Measurements from ENCODE around the gene H1-8.

The H1-8 gene

GRCh38 chr3:129522953-129523352 is 20.0 kb upstream of the H1-8 start:
- no peaks in the 10 kb centered on the region for H3K9me3 ChIP-seq (ENCODE audit: insufficient read depth, low read length)
- H3K4me1 ChIP-seq (ENCODE audit: insufficient read depth, insufficient read length) = peaks cover 31% of the 10 kb centered on the region
- no peaks in the 10 kb centered on the region for H3K27me3 ChIP-seq (ENCODE audit: insufficient read depth, insufficient read length)
- DNase-seq (ENCODE audit: low read depth, low spot score) = no peak
- no peak overlapping the region for H3K9ac ChIP-seq (ENCODE audit: insufficient read length, low read depth)
- peaks cover 24% of the 10 kb centered on the region for H3K36me3 ChIP-seq (ENCODE audit: insufficient read depth, insufficient read length, low read length)
- TF ChIP-seq SUZ12 (IDR thresholded peaks at IDR 0.05; ENCODE audit: extremely low read depth, insufficient read depth, insufficient read length) (no peak), ZNF274 (IDR thresholded peaks at IDR 0.05; ENCODE audit: low read depth, low read length) (no peak), YY1 (IDR thresholded peaks at IDR 0.05; ENCODE audit: insufficient read depth, insufficient read length) (no peak)
- H3K4me3 ChIP-seq (ENCODE audit: insufficient read length, low read depth) = no peak overlapping the region

GRCh38 chr3:129524081-129524480 is 18.9 kb upstream of the H1-8 start:
- H3K4me3 ChIP-seq (ENCODE audit: insufficient read length, low read depth) = no peak overlapping the region
- TF ChIP-seq ZNF274 (IDR thresholded peaks at IDR 0.05; ENCODE audit: low read depth, low read length) (no peak), YY1 (IDR thresholded peaks at IDR 0.05; ENCODE audit: insufficient read depth, insufficient read length) (no peak), SUZ12 (IDR thresholded peaks at IDR 0.05; ENCODE audit: extremely low read depth, insufficient read depth, insufficient read length) (no peak)
- H3K9me3 ChIP-seq (ENCODE audit: insufficient read depth, low read length) = no peaks in the 10 kb centered on the region
- no peak overlapping the region for H3K9ac ChIP-seq (ENCODE audit: insufficient read length, low read depth)
- H3K36me3 ChIP-seq (ENCODE audit: insufficient read depth, insufficient read length, low read length) = peaks cover 13% of the 10 kb centered on the region
- no peak for DNase-seq (ENCODE audit: low read depth, low spot score)
- H3K27me3 ChIP-seq (ENCODE audit: insufficient read depth, insufficient read length) = no peaks in the 10 kb centered on the region
- H3K4me1 ChIP-seq (ENCODE audit: insufficient read depth, insufficient read length) = peaks cover 28% of the 10 kb centered on the region

GRCh38 chr3:129525341-129525968 is 17.5 kb upstream of the H1-8 start:
- Histone ChIP-seq H3K27me3 (ENCODE audit: insufficient read depth, insufficient read length) (no peaks in the 10 kb centered on the region), H3K4me1 (ENCODE audit: insufficient read depth, insufficient read length) (peaks cover 35% of the 10 kb centered on the region), H3K9me3 (ENCODE audit: insufficient read depth, low read length) (no peaks in the 10 kb centered on the region), H3K9ac (ENCODE audit: insufficient read length, low read depth) (no peak overlapping the region), H3K36me3 (ENCODE audit: insufficient read depth, insufficient read length, low read length) (peaks cover under 1% of the 10 kb centered on the region), H3K4me3 (ENCODE audit: insufficient read length, low read depth) (no peak overlapping the region)
- no peak for DNase-seq (ENCODE audit: low read depth, low spot score)
- TF ChIP-seq YY1 (IDR thresholded peaks at IDR 0.05; ENCODE audit: insufficient read depth, insufficient read length) = no peak
- TF ChIP-seq ZNF274 (IDR thresholded peaks at IDR 0.05; ENCODE audit: low read depth, low read length) = no peak

- H3K36me3 ChIP-seq (ENCODE audit: insufficient read depth, insufficient read length, low read length) = no peaks in the 10 kb centered on the region
- H3K4me1 ChIP-seq (ENCODE audit: insufficient read depth, insufficient read length) = peaks cover 38% of the 10 kb centered on the region
- no peak for DNase-seq (ENCODE audit: low read depth, low spot score)
- H3K27me3 ChIP-seq (ENCODE audit: insufficient read depth, insufficient read length) = no peaks in the 10 kb centered on the region
- no peaks in the 10 kb centered on the region for H3K9me3 ChIP-seq (ENCODE audit: insufficient read depth, low read length)
- no peak overlapping the region for H3K4me3 ChIP-seq (ENCODE audit: insufficient read length, low read depth)
- TF ChIP-seq YY1 (IDR thresholded peaks at IDR 0.05; ENCODE audit: insufficient read depth, insufficient read length) (no peak), ZNF274 (IDR thresholded peaks at IDR 0.05; ENCODE audit: low read depth, low read length) (no peak), SUZ12 (IDR thresholded peaks at IDR 0.05; ENCODE audit: extremely low read depth, insufficient read depth, insufficient read length) (no peak)
- H3K9ac ChIP-seq (ENCODE audit: insufficient read length, low read depth) = no peak overlapping the region
These were observed 16.7 kb upstream of the H1-8 start for GRCh38 chr3:129526121-129526900.

DNA sequence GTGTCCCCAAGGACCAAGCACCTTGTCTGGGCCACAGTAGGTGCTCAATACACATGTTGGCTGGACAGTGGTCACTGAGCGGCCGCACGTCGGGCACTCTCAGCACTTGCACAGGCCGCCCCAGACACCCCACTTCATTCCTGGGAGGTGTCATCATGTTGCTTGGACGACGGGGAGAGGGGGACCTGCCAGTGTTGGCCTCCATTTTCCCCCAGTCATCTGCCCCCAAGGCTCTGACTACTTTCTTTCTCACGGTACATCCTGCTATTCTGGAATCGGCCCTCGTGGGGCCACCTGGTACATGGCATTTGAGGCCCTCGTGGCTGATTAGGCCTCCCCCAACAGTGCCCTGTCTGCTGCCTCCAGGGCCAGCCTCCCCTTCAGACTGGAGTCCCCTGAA is 15.7 kb upstream of the H1-8 start:
- Histone ChIP-seq H3K9ac (ENCODE audit: insufficient read length, low read depth) (no peak overlapping the region), H3K36me3 (ENCODE audit: insufficient read depth, insufficient read length, low read length) (no peaks in the 10 kb centered on the region), H3K4me1 (ENCODE audit: insufficient read depth, insufficient read length) (peaks cover 35% of the 10 kb centered on the region), H3K4me3 (ENCODE audit: insufficient read length, low read depth) (no peak overlapping the region), H3K9me3 (ENCODE audit: insufficient read depth, low read length) (no peaks in the 10 kb centered on the region), H3K27me3 (ENCODE audit: insufficient read depth, insufficient read length) (no peaks in the 10 kb centered on the region)
- DNase-seq (ENCODE audit: low read depth, low spot score) = no peak
- TF ChIP-seq YY1 (IDR thresholded peaks at IDR 0.05; ENCODE audit: insufficient read depth, insufficient read length) = no peak
- no peak for TF ChIP-seq ZNF274 (IDR thresholded peaks at IDR 0.05; ENCODE audit: low read depth, low read length)
- TF ChIP-seq SUZ12 (IDR thresholded peaks at IDR 0.05; ENCODE audit: extremely low read depth, insufficient read depth, insufficient read length) = no peak

DNA sequence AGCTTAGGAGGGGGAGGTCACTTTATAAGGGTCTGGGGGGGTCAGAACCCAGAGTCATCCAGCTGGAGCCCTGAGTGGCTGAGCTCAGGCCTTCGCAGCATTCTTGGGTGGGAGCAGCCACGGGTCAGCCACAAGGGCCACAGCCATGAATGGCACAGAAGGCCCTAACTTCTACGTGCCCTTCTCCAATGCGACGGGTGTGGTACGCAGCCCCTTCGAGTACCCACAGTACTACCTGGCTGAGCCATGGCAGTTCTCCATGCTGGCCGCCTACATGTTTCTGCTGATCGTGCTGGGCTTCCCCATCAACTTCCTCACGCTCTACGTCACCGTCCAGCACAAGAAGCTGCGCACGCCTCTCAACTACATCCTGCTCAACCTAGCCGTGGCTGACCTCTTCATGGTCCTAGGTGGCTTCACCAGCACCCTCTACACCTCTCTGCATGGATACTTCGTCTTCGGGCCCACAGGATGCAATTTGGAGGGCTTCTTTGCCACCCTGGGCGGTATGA is 14.3 kb upstream of the H1-8 start, which contains the start of gene RHO:
Gene RHO (plus strand): TSS at position 51 of the 512 bp plus-strand sequence. CDS start 95 bp downstream, at position 146.
- H3K9me3 ChIP-seq (ENCODE audit: insufficient read depth, low read length) = no peaks in the 10 kb centered on the region
- H3K9ac ChIP-seq (ENCODE audit: insufficient read length, low read depth) = no peak within 1 kb of the TSS
- H3K27me3 ChIP-seq (ENCODE audit: insufficient read depth, insufficient read length) = no peaks in the 10 kb centered on the region
- H3K36me3 ChIP-seq (ENCODE audit: insufficient read depth, insufficient read length, low read length) = no peaks in the 10 kb centered on the region
- TF ChIP-seq SUZ12 (IDR thresholded peaks at IDR 0.05; ENCODE audit: extremely low read depth, insufficient read depth, insufficient read length) (no peak), YY1 (IDR thresholded peaks at IDR 0.05; ENCODE audit: insufficient read depth, insufficient read length) (no peak), ZNF274 (IDR thresholded peaks at IDR 0.05; ENCODE audit: low read depth, low read length) (no peak)
- H3K4me3 ChIP-seq (ENCODE audit: insufficient read length, low read depth) = no peak within 1 kb of the TSS
- DNase-seq (ENCODE audit: low read depth, low spot score) = no peak
- peaks cover 31% of the 10 kb centered on the region for H3K4me1 ChIP-seq (ENCODE audit: insufficient read depth, insufficient read length)

All from NT2/D1 (cell line).